Esophagus muscularis mucosa (tissue), 4 donors: ENCODE data around the gene VWA5B1.

Experiments used
- CTCF ChIP-seq, 3 experiments: fragments of 200-600 bp in 2 of 3; fragments of 450-650 bp in 1 of 3; sonication (generic) in 2 of 3; IDR thresholded peaks; one replicate each; pipeline ENCODE4 v1.5.1; 2017 to 2019; ENCODE audit warnings: antibody characterized with exemption in 3 of 3, mild to moderate bottlenecking in 2 of 3, moderate library complexity in 1 of 3
- EP300 ChIP-seq: sonication (generic); formaldehyde crosslinking; IDR thresholded peaks from one replicate; pipeline ENCODE4 v1.6.1; 2017; ENCODE audit warnings: antibody characterized with exemption
- POLR2A ChIP-seq: fragments of 450-650 bp; IDR thresholded peaks from one replicate; pipeline ENCODE4 v1.6.1; 2017; ENCODE audit warnings: antibody characterized with exemption, moderate library complexity, mild to moderate bottlenecking, low read depth
- POLR2AphosphoS5 ChIP-seq, 2 donors: sonication (generic); formaldehyde crosslinking; IDR thresholded peaks; one replicate each; pipeline ENCODE4 v1.6.1; 2017; ENCODE audit warnings: antibody characterized with exemption in 2 of 2

GRCh38 chr1:20323613-20323920, 32.9 kb downstream of the VWA5B1 start:
- TF ChIP-seq CTCF (IDR thresholded peaks at IDR 0.05) (no peak), EP300 (no peak), POLR2A (no peak), POLR2AphosphoS5 (IDR thresholded peaks at IDR 0.05) (no peak)
